Measurements from ENCODE around the gene PCDH15. TPM values are rescaled to one million over a fixed set of nuclear protein-coding genes. Genes with fewer than 3 reads are reported as not detected.

The PCDH15 gene
- total and polyA plus RNA-seq, 2 of the 8 experiments (the other 6 are each of a cell fraction or from before 2014, with no cell fraction given) = 0.11 TPM; not detected in 1

DNA sequence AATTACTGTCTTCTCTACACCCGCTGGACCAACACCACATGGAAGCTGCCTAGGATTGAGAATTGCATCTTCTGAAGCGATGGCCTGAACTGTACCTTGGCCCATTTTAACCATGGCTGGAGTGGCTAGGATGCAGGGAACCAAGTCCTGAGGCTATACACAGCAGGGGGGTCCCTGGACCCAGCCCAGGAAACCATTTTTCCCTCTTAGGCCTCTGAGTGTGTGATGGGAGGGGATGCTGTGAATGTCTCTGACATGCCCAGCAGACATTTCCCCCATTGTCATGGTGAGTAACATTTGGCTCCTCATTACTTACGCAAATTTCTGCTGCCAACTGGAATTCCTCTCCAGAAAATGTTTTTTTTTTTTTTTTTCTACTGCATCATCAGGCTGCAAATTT lies 822.7 kb downstream of the PCDH15 start:
- Histone ChIP-seq H3K18ac (ENCODE audit: extremely low read depth, low read length) (no peak overlapping the region), H3K9ac (replicated peaks in 1 of 4; ENCODE audit: extremely low read depth in 1 of 4, low read depth in 3 of 4, low read length in 3 of 4) (no peak overlapping the region), H4K5ac (ENCODE audit: insufficient read length, low read depth, low read length) (no peak overlapping the region), H2BK12ac (ENCODE audit: low read depth, low read length) (no peak overlapping the region), H3K4me1 (replicated peaks in 1 of 4; ENCODE audit: control insufficient read depth in 3 of 4, insufficient read depth in 4 of 4, low read length in 3 of 4) (no peaks in the 10 kb centered on the region), H2AFZ (ENCODE audit: low read length) (no peak overlapping the region), H4K8ac (ENCODE audit: extremely low read depth, insufficient read depth, low read length) (no peak overlapping the region), H3K23me2 (ENCODE audit: low read depth, low read length) (no peaks in the 10 kb centered on the region), H3K4ac (replicated peaks; ENCODE audit: insufficient read length, low read depth, low read length) (no peak overlapping the region), H3K4me2 (ENCODE audit: insufficient read depth in 1 of 2, low read depth in 2 of 2, low read length in 2 of 2) (no peak overlapping the region), H4K91ac (replicated peaks; ENCODE audit: insufficient read length, low read length) (no peak overlapping the region), H2BK15ac (ENCODE audit: low read length) (no peak overlapping the region), H3K79me2 (ENCODE audit: control insufficient read depth in 1 of 2, insufficient read depth in 2 of 2, low read length in 2 of 2) (no peaks in the 10 kb centered on the region), H3K56ac (replicated peaks; ENCODE audit: insufficient read length, low read depth, low read length) (no peak overlapping the region), H3K79me1 (ENCODE audit: low read depth, low read length) (no peaks in the 10 kb centered on the region), H3K27me3 (replicated peaks in 1 of 4; ENCODE audit: control insufficient read depth in 3 of 4, extremely low read depth in 1 of 4, insufficient read depth in 3 of 4, low read length in 3 of 4) (no peaks in the 10 kb centered on the region), H2BK20ac (ENCODE audit: low read length) (no peak overlapping the region), H4K20me1 (replicated peaks in 1 of 2; ENCODE audit: control insufficient read depth in 1 of 2, insufficient read depth in 2 of 2, low read length in 2 of 2) (no peaks in the 10 kb centered on the region), H3K9me3 (ENCODE audit: insufficient read depth in 2 of 2, low read depth in 1 of 2, low read length in 1 of 2) (no peaks in the 10 kb centered on the region), H3K14ac (ENCODE audit: insufficient read length) (no peak overlapping the region), H3K4me3 (ENCODE audit: extremely low read depth in 1 of 4, insufficient read depth in 2 of 4, low read depth in 3 of 4, low read length in 4 of 4) (no peak overlapping the region), H3K36me3 (ENCODE audit: control insufficient read depth in 2 of 4, insufficient read depth in 4 of 4, low read length in 3 of 4) (no peaks in the 10 kb centered on the region), H2BK120ac (replicated peaks; ENCODE audit: low read depth, low read length) (no peak overlapping the region), H2AK5ac (ENCODE audit: low read depth, low read length) (no peak overlapping the region), H3K23ac (ENCODE audit: insufficient read length) (no peak overlapping the region), H2BK5ac (ENCODE audit: low read depth, low read length) (no peak overlapping the region), H3K27ac (ENCODE audit: low read depth, low read length) (no peak overlapping the region)
- FAIRE-seq (no peak), DNase-seq (ENCODE audit: low read depth in 1 of 2, low spot score in 2 of 2) (no peak)
- no peak for TF ChIP-seq TBP (IDR thresholded peaks at IDR 0.05; ENCODE audit: low read depth, low read length)
- no peak for TF ChIP-seq ZNF274 (IDR thresholded peaks at IDR 0.05; ENCODE audit: borderline replicate concordance, extremely low read depth, low read length)
- no peak for TF ChIP-seq JUND (IDR thresholded peaks at IDR 0.05; ENCODE audit: low read length)
- no peak for TF ChIP-seq BCL11A (IDR thresholded peaks at IDR 0.05; ENCODE audit: low read depth in 2 of 2, low read length in 2 of 2)
- no peak for TF ChIP-seq CREB1 (IDR thresholded peaks at IDR 0.05)
- TF ChIP-seq POLR2AphosphoS5 (IDR thresholded peaks at IDR 0.05; ENCODE audit: low read depth, low read length) = no peak
- no peak for TF ChIP-seq SAP30 (IDR thresholded peaks at IDR 0.05; ENCODE audit: insufficient read depth, insufficient replicate concordance, low read length)
- POLR2A ChIA-PET (ENCODE audit: partially characterized antibody) = no interaction called here
- CTCF ChIA-PET (ENCODE audit: partially characterized antibody) = no interaction called here
- 92% methylated on average over 3 of the region's 3 CpGs; no CpG with 5 or more reads in 1 of the 2 experiments for WGBS, 2 experiments (ENCODE audit: extremely low coverage in 1 of 2, insufficient coverage in 1 of 2, insufficient read length in 1 of 2, insufficient replicate concordance in 2 of 2, low coverage in 1 of 2, low lambda C conversion rate in 2 of 2, missing lambda C conversion rate in 1 of 2)
